ENCODE measurements around the gene IQCF2. TPM values are rescaled to one million over a fixed set of nuclear protein-coding genes. Genes with fewer than 3 reads are reported as not detected.
"Not testable (repeated sequence)": the region's sequence is repeated elsewhere in the genome, so short reads cannot be mapped to it uniquely, and the experiment has no call there.

The IQCF2 gene
- total RNA-seq, 2 donors from 2014 or later, result not detected

- DNase-seq (ENCODE audit: low spot score), result no peak
- Histone ChIP-seq H3K4me1 (no peaks in the 10 kb centered on the region), H3K36me3 (no peaks in the 10 kb centered on the region), H3K9me3 (peaks cover 0 to 20% of the 10 kb centered on the region in 2 donors), H3K27me3 (no peaks in the 10 kb centered on the region), H3K4me3 (no peak overlapping the region), H3K27ac (no peak overlapping the region)
- TF ChIP-seq, protein P1, sequence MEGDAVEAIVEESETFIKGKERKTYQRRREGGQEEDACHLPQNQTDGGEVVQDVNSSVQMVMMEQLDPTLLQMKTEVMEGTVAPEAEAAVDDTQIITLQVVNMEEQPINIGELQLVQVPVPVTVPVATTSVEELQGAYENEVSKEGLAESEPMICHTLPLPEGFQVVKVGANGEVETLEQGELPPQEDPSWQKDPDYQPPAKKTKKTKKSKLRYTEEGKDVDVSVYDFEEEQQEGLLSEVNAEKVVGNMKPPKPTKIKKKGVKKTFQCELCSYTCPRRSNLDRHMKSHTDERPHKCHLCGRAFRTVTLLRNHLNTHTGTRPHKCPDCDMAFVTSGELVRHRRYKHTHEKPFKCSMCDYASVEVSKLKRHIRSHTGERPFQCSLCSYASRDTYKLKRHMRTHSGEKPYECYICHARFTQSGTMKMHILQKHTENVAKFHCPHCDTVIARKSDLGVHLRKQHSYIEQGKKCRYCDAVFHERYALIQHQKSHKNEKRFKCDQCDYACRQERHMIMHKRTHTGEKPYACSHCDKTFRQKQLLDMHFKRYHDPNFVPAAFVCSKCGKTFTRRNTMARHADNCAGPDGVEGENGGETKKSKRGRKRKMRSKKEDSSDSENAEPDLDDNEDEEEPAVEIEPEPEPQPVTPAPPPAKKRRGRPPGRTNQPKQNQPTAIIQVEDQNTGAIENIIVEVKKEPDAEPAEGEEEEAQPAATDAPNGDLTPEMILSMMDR (IDR thresholded peaks at IDR 0.05), result no peak
Measured at GRCh38 chr3:51830836-51831385, 30.5 kb upstream of the IQCF2 start.

GRCh38 chr3:51836606-51837005 is 24.8 kb upstream of the IQCF2 start:
- Histone ChIP-seq H3K4me1 (no peaks in the 10 kb centered on the region), H3K27ac (no peak overlapping the region), H3K4me3 (no peak overlapping the region), H3K36me3 (no peaks in the 10 kb centered on the region), H3K9me3 (no peaks in the 10 kb centered on the region), H3K27me3 (no peaks in the 10 kb centered on the region)
- no peak for DNase-seq (ENCODE audit: low spot score)
- TF ChIP-seq, protein P1 (IDR thresholded peaks at IDR 0.05), result no peak

GRCh38 chr3:51845129-51845528 is 16.3 kb upstream of the IQCF2 start:
- H3K4me1 ChIP-seq, result no peaks in the 10 kb centered on the region
- TF ChIP-seq, protein P1 (IDR thresholded peaks at IDR 0.05), result no peak
- no peaks in the 10 kb centered on the region for H3K36me3 ChIP-seq
- peaks cover 0 to 13% of the 10 kb centered on the region in 2 donors for H3K9me3 ChIP-seq
- no peaks in the 10 kb centered on the region for H3K27me3 ChIP-seq
- no peak for DNase-seq (ENCODE audit: low spot score)
- no peak overlapping the region for H3K4me3 ChIP-seq
- no peak overlapping the region for H3K27ac ChIP-seq

GRCh38 chr3:51855411-51855810 is 6.0 kb upstream of the IQCF2 start:
- H3K27me3 ChIP-seq; DNase-seq (ENCODE audit: low spot score); H3K9me3 ChIP-seq; H3K36me3 ChIP-seq; H3K4me3 ChIP-seq; H3K4me1 ChIP-seq; H3K27ac ChIP-seq: not testable (repeated sequence)

- Histone ChIP-seq H3K4me1 (no peaks in the 10 kb centered on the region), H3K27me3 (no peaks in the 10 kb centered on the region), H3K4me3 (no peak overlapping the region), H3K9me3 (no peaks in the 10 kb centered on the region), H3K36me3 (no peaks in the 10 kb centered on the region), H3K27ac (no peak overlapping the region)
- no peak for DNase-seq (ENCODE audit: low spot score)
- TF ChIP-seq, protein P1 (IDR thresholded peaks at IDR 0.05), result no peak
Measured at GRCh38 chr3:51862886-51863285, 1.5 kb downstream of the IQCF2 start.

GRCh38 chr3:51868896-51869295 is 7.5 kb downstream of the IQCF2 start:
- H3K36me3 ChIP-seq; H3K4me1 ChIP-seq; H3K27ac ChIP-seq; H3K4me3 ChIP-seq; DNase-seq (ENCODE audit: low spot score); H3K9me3 ChIP-seq; H3K27me3 ChIP-seq: not testable (repeated sequence)

DNA sequence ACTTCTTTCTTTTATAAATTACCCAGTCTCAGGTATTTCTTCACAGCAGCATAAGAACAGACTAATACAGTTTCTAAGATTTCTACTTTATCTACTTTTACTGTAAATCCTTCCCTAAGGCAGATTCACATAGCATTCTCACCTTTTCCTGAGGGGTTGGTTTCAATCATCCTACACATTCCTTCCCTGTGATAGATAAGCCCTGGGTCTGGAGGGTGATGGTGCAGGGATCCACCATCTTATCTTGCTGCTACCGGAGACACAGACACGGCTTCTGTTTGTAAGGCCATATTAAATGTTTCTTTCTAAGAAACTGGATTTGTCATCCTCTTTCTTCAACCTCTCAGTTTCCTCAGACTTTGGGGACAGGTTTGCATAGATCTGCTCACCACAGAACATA is 7.9 kb downstream of the IQCF2 start:
- Histone ChIP-seq H3K36me3 (no peaks in the 10 kb centered on the region), H3K27me3 (no peaks in the 10 kb centered on the region), H3K27ac (no peak overlapping the region), H3K4me1 (no peaks in the 10 kb centered on the region), H3K9me3 (no peaks in the 10 kb centered on the region), H3K4me3 (no peak overlapping the region)
- no peak for DNase-seq (ENCODE audit: low spot score)
- TF ChIP-seq, protein P1 (IDR thresholded peaks at IDR 0.05), result no peak

All from right atrium auricular region (tissue), 2 donors.